Stomach (tissue), 9 donors: ENCODE data around the gene BANP. TPM values are rescaled to one million over a fixed set of nuclear protein-coding genes. Genes with fewer than 3 reads are reported as not detected.

Experiments used
- DNase-seq, 2 donors: peaks; one replicate each; pipeline versions ENCODE4 v3.0.0 to v3.0.0-alpha.2; 2013 to 2019
- H3K27ac ChIP-seq, 5 donors: fragments of 200-600 bp in 4 of 5; sonication (generic) in 4 of 5; one replicate each; pipeline ENCODE4 v1.5.1; 2013 to 2019; ENCODE audit warnings: mild to moderate bottlenecking in 1 of 5, moderate library complexity in 1 of 5
- H3K27me3 ChIP-seq, 3 donors: fragments of 200-600 bp; sonication (generic); one replicate each; pipeline ENCODE4 v1.5.1; 2017 to 2019; ENCODE audit warnings: mixed run types in 1 of 3
- H3K36me3 ChIP-seq, 4 donors: fragments of 200-600 bp; sonication (generic); 1 replicate in 3 of 4; 2 replicates in 1 of 4; pipeline ENCODE4 v1.5.1; 2016 to 2019
- H3K4me1 ChIP-seq, 4 donors: fragments of 200-600 bp; sonication (generic); one replicate each; pipeline ENCODE4 v1.5.1; 2016 to 2019
- H3K4me3 ChIP-seq, 4 donors: fragments of 200-600 bp; sonication (generic) in 3 of 4; one replicate each; pipeline ENCODE4 v1.5.1; 2016 to 2019; ENCODE audit warnings: mild to moderate bottlenecking in 1 of 4
- H3K9me3 ChIP-seq, 4 donors: fragments of 200-600 bp; sonication (generic); one replicate each; pipeline ENCODE4 v1.5.1; 2016 to 2019
- EP300 ChIP-seq: sonication (generic); formaldehyde crosslinking; IDR thresholded peaks from one replicate; pipeline ENCODE4 v1.6.1; 2017; ENCODE audit warnings: antibody characterized with exemption
- POLR2A ChIP-seq, 4 donors: fragments of 450-650 bp; IDR thresholded peaks; one replicate each; pipeline ENCODE4 v1.6.1; 2016; ENCODE audit warnings: antibody characterized with exemption in 4 of 4, control low read depth in 2 of 4, mild to moderate bottlenecking in 1 of 4, moderate library complexity in 1 of 4
- POLR2AphosphoS5 ChIP-seq, 3 donors: sonication (generic); formaldehyde crosslinking; IDR thresholded peaks; one replicate each; pipeline ENCODE4 v1.6.1; 2016; ENCODE audit warnings: antibody characterized with exemption in 3 of 3
- WGBS, 5 donors: extraction: QIAGEN DNeasy Blood & Tissue Kit in 3 of 5; methylation state at CpG; one replicate each; pipeline versions ENCODE4 v1.1.5 to v1.1.7; 2013 to 2018; 5-methylcytosine and 5-hydroxymethylcytosine counted together
- intact Hi-C: fragments of 100-400 bp; cut with DNase I; formaldehyde crosslinking; loops from one replicate; pipeline ENCODE4 v1.15.1; 2023; ENCODE audit warnings: low total_unique reads
- polyA plus RNA-seq, 3 donors: library from polyadenylated mRNA; stranded (reverse); fragments of 200-250 nt; gene quantifications; one replicate each; pipeline ENCODE4 v1.2.3, GENCODE V29; 2013
- total RNA-seq, 5 donors: library from RNA; depleted of rRNA; stranded (reverse); fragments of >200 nt; gene quantifications; one replicate each; pipeline versions ENCODE4 v1.1.0 to v1.2.3, GENCODE V29; 2014 to 2016
- TF ChIP-seq, protein P1 (sequence below), 7 experiments: fragments of 450-650 bp in 4 of 7; fragments of 200-600 bp in 3 of 7; sonication (generic) in 3 of 7; IDR thresholded peaks; one replicate each; pipeline ENCODE4 v1.5.1; 2016 to 2019; ENCODE audit warnings: antibody characterized with exemption in 7 of 7, control low read depth in 2 of 7, mild to moderate bottlenecking in 1 of 7
- donor health status: healthy with polysubstance abuse.
- donor health status: Bipolar disorder and iron deficiency.
- donor health status: healthy.

The BANP gene
- total and polyA plus RNA-seq, 8 donors = 6.0 to 144 (median 18.3) TPM

DNA sequence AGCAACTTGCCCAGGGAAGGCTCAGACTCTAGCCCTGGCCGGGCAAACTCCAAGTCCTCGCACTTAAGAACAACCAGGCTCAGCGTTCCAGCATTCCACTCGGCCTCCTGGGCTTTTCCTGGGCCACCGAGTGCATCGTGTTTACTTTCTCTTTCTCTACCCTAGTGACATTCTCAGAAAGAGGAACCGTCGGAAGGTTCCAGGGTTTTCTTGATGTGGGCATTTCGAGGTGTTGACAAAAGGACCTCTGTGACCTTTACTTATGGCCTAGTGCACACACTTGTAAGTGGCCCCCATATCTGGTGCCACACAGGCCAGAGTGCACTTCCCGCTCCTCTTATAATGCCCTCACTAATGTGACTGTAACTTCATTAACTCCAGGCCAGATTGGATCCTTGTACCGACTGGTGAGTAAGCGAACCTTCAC lies 3.1 kb upstream of the BANP start:
- peak in 1 of 2 donors; percentile 59 for DNase-seq

GRCh38 chr16:87948735-87949070 lies 2.5 kb upstream of the BANP start:
- Histone ChIP-seq H3K27me3 (no peaks in the 10 kb centered on the region), H3K27ac (peak overlapping the region in 2 of 5 donors; percentile 29 to 69), H3K36me3 (peaks cover 0 to 7% (median 0%) of the 10 kb centered on the region in 4 donors), H3K9me3 (no peaks in the 10 kb centered on the region), H3K4me1 (peaks cover 20 to 44% (median 36%) of the 10 kb centered on the region in 4 donors), H3K4me3 (no peak overlapping the region)
- WGBS, 5 donors = 92 to 97% (median 93%) methylated on average over 5 of the region's 5 CpGs
- TF ChIP-seq, protein P1, sequence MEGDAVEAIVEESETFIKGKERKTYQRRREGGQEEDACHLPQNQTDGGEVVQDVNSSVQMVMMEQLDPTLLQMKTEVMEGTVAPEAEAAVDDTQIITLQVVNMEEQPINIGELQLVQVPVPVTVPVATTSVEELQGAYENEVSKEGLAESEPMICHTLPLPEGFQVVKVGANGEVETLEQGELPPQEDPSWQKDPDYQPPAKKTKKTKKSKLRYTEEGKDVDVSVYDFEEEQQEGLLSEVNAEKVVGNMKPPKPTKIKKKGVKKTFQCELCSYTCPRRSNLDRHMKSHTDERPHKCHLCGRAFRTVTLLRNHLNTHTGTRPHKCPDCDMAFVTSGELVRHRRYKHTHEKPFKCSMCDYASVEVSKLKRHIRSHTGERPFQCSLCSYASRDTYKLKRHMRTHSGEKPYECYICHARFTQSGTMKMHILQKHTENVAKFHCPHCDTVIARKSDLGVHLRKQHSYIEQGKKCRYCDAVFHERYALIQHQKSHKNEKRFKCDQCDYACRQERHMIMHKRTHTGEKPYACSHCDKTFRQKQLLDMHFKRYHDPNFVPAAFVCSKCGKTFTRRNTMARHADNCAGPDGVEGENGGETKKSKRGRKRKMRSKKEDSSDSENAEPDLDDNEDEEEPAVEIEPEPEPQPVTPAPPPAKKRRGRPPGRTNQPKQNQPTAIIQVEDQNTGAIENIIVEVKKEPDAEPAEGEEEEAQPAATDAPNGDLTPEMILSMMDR (IDR thresholded peaks at IDR 0.05) = no peak
- TF ChIP-seq EP300 = no peak
- TF ChIP-seq POLR2A (IDR thresholded peaks at IDR 0.05) = no peak
- TF ChIP-seq POLR2AphosphoS5 (IDR thresholded peaks at IDR 0.05) = no peak
- intact Hi-C loops = no loop called here
- DNase-seq = no peak

More for the DNA sequence above, 3.1 kb upstream of the BANP start:
- H3K27me3 ChIP-seq = no peaks in the 10 kb centered on the region
- peaks cover 15 to 38% (median 31%) of the 10 kb centered on the region in 4 donors for H3K4me1 ChIP-seq
- H3K36me3 ChIP-seq = peaks cover 0 to 1% (median 0%) of the 10 kb centered on the region in 4 donors
- H3K27ac ChIP-seq = peak overlapping the region in 4 of 5 donors; percentile 29 to 69 (median 40)
- 43 to 64% (median 46%) methylated on average over 9 to 12 of the region's 12 CpGs for WGBS, 5 donors
- TF ChIP-seq, protein P1 (IDR thresholded peaks at IDR 0.05) = no peak
- intact Hi-C loops = no loop called here
- no peak overlapping the region for H3K4me3 ChIP-seq
- no peaks in the 10 kb centered on the region for H3K9me3 ChIP-seq

- peaks cover 0 to 10% (median 0%) of the 10 kb centered on the region in 4 donors for H3K36me3 ChIP-seq
- H3K27ac ChIP-seq = peak overlapping the region in 1 of 5 donors; percentile 15
- DNase-seq = no peak
- intact Hi-C loops = no loop called here
- WGBS, 5 donors = 82 to 91% (median 89%) methylated on average over 16 of the region's 16 CpGs
- no peak for TF ChIP-seq EP300
- TF ChIP-seq, protein P1 (IDR thresholded peaks at IDR 0.05) = no peak
- no peaks in the 10 kb centered on the region for H3K27me3 ChIP-seq
- no peaks in the 10 kb centered on the region for H3K9me3 ChIP-seq
- peaks cover 21 to 49% (median 41%) of the 10 kb centered on the region in 4 donors for H3K4me1 ChIP-seq
- no peak overlapping the region for H3K4me3 ChIP-seq
These were observed 2.0 kb upstream of the BANP start for GRCh38 chr16:87949071-87949744.

- peak overlapping the region; percentile 92 to 97 (median 95) for H3K27ac ChIP-seq
- peaks cover 0 to 12% (median 5%) of the 10 kb centered on the region in 4 donors for H3K36me3 ChIP-seq
- TF ChIP-seq POLR2AphosphoS5 (IDR thresholded peaks at IDR 0.05) = no peak
- TF ChIP-seq, protein P1 (IDR thresholded peaks at IDR 0.05) = no peak
- no peak for TF ChIP-seq POLR2A (IDR thresholded peaks at IDR 0.05)
- TF ChIP-seq EP300 = no peak
- no peaks in the 10 kb centered on the region for H3K27me3 ChIP-seq
- WGBS, 5 donors = 1 to 6% (median 2%) methylated on average over 22 to 72 of the region's 82 CpGs
- DNase-seq = peak in 1 of 2 donors; percentile 64
- peaks cover 36 to 63% (median 55%) of the 10 kb centered on the region in 4 donors for H3K4me1 ChIP-seq
- no peaks in the 10 kb centered on the region for H3K9me3 ChIP-seq
- intact Hi-C loops = no loop called here
- H3K4me3 ChIP-seq = peak overlapping the region; percentile 70 to 98 (median 84)
These were observed 611 bp downstream of the BANP start for GRCh38 chr16:87951552-87952538.
